Epithelial cell of esophagus (primary cell): ENCODE measurements around the gene OR1A1.
"Not testable (repeated sequence)": the region's sequence is repeated elsewhere in the genome, so short reads cannot be mapped to it uniquely, and the experiment has no call there.

Experiments used
- DNase-seq: peaks from one replicate; pipeline ENCODE4 v3.0.0; 2010; ENCODE audit warnings: low read depth
- H3K4me3 ChIP-seq: 2 replicates; pipeline ENCODE4 v1.5.1; 2011; ENCODE audit warnings: mild to moderate bottlenecking, low read length, control low read depth
- TF ChIP-seq, protein P1 (sequence below): IDR thresholded peaks from 2 replicates; pipeline ENCODE4 v1.5.1; 2011; ENCODE audit warnings: low read depth, mild to moderate bottlenecking, low read length, control low read depth, inconsistent platforms; ENCODE audit not compliant: insufficient read depth; ENCODE audit errors: missing control alignments

The OR1A1 gene

DNA sequence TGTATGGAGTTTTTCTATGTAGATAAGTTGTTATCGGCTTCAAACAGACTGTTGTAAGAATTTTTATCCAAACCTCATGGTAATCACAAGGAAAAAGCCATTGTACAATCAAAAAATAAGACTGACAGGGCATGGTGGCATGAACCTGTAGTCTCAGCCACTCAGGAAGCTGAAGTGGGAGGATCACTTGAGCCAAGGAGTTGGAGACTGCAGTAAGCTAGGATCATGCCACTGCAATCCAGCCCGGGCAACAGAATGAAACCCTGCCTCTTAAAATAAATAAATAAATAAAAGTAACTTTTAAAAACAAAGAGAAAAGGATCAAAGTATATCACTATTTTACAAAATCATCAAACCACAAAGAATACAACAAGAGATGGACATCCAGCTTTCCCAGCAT lies 14.4 kb downstream of the OR1A1 start:
- TF ChIP-seq, protein P1, sequence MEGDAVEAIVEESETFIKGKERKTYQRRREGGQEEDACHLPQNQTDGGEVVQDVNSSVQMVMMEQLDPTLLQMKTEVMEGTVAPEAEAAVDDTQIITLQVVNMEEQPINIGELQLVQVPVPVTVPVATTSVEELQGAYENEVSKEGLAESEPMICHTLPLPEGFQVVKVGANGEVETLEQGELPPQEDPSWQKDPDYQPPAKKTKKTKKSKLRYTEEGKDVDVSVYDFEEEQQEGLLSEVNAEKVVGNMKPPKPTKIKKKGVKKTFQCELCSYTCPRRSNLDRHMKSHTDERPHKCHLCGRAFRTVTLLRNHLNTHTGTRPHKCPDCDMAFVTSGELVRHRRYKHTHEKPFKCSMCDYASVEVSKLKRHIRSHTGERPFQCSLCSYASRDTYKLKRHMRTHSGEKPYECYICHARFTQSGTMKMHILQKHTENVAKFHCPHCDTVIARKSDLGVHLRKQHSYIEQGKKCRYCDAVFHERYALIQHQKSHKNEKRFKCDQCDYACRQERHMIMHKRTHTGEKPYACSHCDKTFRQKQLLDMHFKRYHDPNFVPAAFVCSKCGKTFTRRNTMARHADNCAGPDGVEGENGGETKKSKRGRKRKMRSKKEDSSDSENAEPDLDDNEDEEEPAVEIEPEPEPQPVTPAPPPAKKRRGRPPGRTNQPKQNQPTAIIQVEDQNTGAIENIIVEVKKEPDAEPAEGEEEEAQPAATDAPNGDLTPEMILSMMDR, result no peak
- no peak for DNase-seq
- no peak overlapping the region for H3K4me3 ChIP-seq

DNA sequence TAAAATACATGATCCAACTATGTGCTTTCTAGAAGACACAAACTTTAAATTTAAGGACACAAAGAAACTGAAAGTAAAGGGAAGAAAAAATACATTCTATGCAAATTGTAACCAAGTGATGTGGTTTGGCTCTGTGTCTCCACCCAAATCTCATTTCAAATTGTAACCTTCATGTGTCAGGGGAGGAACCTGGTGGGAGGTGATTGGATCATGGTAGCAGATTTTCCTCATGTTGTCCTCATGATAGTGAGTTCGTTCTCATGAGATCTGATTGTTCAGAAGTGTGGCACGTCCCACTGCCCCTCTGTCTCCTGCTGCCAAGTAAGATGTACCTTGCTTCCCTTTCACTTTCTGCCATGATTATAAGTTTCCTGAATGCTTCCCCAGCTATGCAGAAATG lies 15.0 kb downstream of the OR1A1 start:
- TF ChIP-seq, protein P1, result no peak
- no peak overlapping the region for H3K4me3 ChIP-seq
- no peak for DNase-seq

DNA sequence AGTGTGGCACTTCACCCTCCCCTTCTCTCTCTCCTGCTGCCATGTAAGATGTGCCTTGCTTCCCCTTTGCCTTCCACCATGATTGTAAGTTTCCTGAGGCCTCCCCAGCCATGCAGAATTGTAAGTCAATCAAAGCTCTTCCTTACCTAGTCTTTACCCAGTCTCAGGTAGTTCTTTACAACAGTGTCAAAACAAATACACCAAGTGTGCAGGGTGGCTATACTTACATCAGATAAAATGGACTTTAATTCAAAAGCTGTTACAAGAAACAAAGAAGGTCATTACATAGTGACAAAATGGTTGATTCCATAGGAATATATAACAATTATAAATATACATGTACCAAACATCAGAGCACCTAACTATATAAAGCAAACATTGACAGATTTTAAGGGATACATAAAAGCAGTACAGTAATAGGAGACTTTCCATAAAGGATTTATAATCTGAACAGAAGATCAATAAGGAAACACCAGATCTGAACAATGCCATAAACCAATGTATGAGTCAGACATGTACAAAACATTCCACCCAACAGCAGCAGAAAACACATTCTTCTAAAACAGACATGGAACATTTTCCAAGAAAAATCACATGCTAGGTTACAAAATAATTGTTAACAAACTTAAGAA lies 17.4 kb downstream of the OR1A1 start:
- DNase-seq, H3K4me3 ChIP-seq: not testable (repeated sequence)

DNA sequence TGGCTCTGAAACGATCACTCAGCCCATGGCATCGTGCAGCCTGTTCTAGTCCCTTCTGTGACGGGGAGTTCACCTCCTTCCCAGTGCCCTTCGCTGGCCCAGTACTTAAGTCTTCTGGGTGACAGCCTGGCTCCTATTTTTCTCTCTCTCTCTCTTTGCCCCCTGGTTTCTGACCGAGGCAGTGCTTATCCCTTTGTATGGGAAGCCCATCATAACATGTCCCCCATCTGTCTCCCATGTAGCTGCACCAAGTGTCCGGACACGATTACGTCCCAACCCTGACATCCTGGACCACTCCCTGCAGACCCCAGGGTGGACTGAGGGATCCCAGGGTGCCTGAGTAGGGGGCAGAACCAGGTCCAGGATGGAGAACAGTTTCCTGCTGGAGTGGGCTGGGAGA lies 24.8 kb downstream of the OR1A1 start:
- not testable (repeated sequence) for H3K4me3 ChIP-seq, DNase-seq

DNA sequence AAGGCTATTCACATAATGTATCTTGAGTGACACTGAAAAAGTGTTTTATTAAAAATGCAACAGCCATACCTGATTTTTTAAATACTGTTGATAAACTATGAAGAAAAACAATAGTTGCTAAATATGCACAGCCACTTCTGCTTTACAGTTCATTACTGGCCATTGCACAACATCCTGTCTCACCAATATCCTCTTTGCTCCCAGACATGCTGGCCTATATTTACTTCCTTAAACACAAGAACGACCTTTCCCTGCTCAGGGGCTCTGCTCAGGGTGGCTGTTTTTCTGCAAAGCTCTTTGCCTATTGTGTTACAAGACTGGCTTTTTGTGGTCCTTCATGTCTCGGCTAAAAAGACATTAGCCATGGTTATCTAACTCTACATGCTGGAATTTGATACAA lies 31.2 kb downstream of the OR1A1 start:
- H3K4me3 ChIP-seq, DNase-seq: not testable (repeated sequence)

DNA sequence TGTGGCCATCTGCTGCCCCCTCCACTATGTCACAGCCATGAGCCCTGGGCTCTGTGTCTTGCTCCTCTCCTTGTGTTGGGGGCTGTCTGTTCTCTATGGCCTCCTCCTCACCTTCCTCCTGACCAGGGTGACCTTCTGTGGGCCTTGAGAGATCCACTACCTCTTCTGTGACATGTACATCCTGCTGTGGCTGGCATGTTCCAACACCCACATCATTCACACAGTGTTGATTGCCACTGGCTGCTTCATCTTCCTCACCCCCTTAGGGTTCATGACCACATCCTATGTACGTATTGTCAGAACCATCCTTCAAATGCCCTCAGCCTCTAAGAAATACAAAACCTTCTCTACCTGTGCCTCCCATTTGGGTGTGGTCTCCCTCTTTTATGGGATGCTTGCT lies 33.6 kb downstream of the OR1A1 start:
- H3K4me3 ChIP-seq, DNase-seq: not testable (repeated sequence)

DNA sequence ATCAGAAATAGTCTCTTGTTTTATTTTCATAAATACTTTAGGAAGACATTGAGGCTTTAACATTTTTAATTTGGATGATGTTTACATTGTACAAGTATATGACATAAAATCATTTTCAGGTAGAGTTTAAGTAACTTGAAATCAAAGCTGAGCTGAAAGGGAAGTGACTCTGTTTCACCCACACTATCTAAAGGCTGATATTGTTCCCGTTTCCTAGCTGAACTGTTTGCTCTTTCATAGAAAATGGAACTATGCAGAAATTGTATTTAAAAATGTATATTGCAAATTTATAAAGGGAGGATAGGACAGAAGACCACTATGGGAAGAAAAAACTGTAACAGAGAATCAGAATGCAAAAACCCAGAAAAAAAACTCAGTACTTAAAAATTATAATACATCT lies 37.4 kb downstream of the OR1A1 start:
- not testable (repeated sequence) for H3K4me3 ChIP-seq, DNase-seq

DNA sequence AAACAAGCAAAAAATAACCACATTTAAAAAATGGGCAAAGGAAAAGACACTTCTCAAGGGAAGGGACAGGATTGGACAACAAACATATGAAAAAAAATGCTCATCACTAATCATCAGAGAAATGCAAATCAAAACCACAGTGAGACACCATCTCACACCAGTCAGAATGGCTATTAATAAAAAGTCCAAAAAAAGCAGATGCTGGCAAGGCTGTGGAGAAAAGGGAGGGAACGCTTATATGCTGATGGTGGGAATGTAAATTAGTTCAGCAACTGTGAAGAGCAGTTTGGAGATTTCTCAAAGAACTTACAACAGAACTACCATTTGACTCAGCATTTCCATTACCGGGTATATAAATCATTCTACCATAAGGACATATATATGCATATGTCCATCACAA lies 41.5 kb downstream of the OR1A1 start:
- not testable (repeated sequence) for DNase-seq, H3K4me3 ChIP-seq

DNA sequence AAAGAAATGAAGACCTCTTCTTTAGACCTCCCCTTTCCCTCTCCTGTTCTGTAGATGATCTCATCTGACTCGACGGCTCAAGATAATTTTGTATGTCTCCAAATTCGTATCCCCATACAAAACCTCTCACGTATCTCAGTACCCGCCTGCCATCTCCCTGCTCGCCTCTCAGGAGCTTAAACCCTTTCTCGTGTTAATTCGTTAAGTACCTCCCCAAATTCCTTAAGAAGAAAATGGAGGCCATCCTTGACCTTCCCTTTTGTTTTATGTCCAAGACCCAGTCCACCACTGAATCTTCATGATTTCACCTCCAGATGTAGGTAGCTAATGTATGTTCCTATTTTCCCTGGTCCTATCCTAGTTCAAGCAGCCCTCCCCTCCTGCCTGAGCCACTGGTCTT lies 49.1 kb downstream of the OR1A1 start:
- H3K4me3 ChIP-seq, result no peak overlapping the region
- no peak for DNase-seq
- TF ChIP-seq, protein P1, result no peak

DNA sequence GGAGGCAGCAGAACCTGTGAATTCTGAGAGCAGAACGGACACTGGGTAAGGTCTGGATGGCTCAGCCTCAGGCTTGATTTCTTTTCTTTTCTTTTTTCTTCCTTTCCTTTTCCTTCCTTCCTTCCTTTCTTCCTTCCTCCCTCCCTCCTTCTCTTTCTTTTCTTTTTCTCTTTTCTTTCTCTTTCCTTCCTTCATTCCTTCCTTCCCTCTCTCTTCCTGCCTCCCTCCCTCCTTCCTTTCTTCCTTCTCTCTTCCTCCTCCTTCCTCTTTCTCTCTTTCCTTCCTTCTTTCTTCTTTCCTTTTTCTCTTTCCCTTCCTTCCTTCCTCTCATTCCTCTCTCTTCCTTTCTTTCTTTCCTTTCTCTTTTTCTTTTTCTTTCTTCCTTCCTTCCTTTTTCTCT lies 52.7 kb downstream of the OR1A1 start:
- no peak overlapping the region for H3K4me3 ChIP-seq
- DNase-seq, result no peak
- TF ChIP-seq, protein P1, result no peak

DNA sequence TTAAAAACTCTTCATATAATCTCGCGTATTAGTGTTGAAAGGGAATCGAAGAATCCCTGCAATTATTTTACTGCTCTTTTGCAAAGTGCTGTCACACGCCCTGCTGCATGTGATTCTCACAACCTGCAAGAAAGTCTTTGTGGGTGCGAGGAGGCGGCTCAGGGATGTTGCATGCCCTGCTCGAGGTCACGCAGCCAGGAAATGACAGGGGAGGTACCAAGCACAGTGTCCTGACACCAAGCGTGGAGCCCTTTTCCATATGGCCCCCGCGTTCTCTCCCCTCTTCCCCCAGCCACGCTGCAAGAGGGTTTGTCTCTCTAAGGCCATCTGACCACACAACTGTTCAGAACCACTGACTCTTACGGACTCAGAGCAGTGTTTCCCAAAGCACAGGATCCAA lies 53.1 kb downstream of the OR1A1 start:
- H3K4me3 ChIP-seq, result no peak overlapping the region
- DNase-seq, result no peak
- TF ChIP-seq, protein P1, result no peak
